ENCODE data around the gene MOK. TPM values are rescaled to one million over a fixed set of nuclear protein-coding genes. Genes with fewer than 3 reads are reported as not detected.

MOK gene
- total RNA-seq, 1 donor from 2014 or later = 1.8 TPM

GRCh38 chr14:102321456-102322422, 16.8 kb upstream of the MOK start:
- TF ChIP-seq CTCF (IDR thresholded peaks at IDR 0.05) = no peak
- H3K27ac Mint-ChIP-seq = no peak overlapping the region
- no peak overlapping the region for H3K4me3 Mint-ChIP-seq
- ChIA-PET CTCF (no interaction called here), POLR2A (interaction anchor here (1.5 kb wide), 1 partner anchor 17 kb away, joined by 6 read pairs; the partner anchor contains the start of gene MOK)
- ATAC-seq (ENCODE audit: low read depth) = no peak
- H3K27me3 Mint-ChIP-seq = no peaks in the 10 kb centered on the region
- H3K9me3 Mint-ChIP-seq = no peaks in the 10 kb centered on the region
- peaks cover 46% of the 10 kb centered on the region for H3K4me1 Mint-ChIP-seq
- no peak for DNase-seq
- intact Hi-C loops (cut with micrococcal nuclease) = no loop called here
- peaks cover 18% of the 10 kb centered on the region for H3K36me3 Mint-ChIP-seq (ENCODE audit: low read depth)

DNA sequence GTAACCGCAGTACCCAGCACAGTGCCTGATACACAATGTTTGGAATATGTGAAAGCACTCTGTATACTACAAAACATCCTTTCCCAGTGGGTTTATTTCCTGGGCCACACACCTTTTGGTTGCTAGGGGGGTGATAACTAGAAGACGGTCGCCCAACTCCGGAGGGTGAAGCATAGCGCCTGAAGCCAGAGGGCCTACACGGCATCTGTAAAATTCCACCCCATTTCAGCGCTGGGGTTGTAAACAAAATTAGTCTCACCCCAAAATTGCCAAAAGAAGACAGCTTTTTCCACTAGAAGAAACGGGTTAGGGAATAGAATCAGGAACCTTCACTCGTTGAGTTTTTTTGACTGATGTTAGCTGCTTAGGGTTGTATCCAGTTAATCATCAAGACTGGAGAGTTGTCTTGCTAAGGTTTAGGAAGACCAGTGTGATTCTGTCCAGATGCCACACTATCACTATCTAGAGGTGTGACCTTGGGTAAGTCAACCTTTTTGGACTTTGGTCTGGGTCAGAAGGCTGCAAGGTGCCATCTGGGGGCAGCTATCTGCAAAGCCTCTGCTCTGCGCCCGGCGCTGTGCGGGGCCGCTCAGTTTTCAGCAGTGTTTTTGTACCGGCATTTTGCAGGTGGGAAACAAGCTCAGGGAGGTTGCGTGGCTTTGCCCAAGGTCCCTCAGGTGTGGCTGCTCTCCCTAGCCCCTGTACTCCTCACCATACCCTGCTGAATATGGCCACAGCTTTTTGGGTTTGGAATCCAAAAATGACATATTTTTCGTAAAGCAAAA, 15.9 kb upstream of the MOK start:
- intact Hi-C loops (cut with micrococcal nuclease) = no loop called here
- POLR2A ChIA-PET = interaction anchor here (0.6 to 4.3 kb wide), 3 partner anchors 16 to 49 kb away, joined by 3 to 28 read pairs (median 6); partner anchors contain the start of genes CINP, MOK and TECPR2

DNA sequence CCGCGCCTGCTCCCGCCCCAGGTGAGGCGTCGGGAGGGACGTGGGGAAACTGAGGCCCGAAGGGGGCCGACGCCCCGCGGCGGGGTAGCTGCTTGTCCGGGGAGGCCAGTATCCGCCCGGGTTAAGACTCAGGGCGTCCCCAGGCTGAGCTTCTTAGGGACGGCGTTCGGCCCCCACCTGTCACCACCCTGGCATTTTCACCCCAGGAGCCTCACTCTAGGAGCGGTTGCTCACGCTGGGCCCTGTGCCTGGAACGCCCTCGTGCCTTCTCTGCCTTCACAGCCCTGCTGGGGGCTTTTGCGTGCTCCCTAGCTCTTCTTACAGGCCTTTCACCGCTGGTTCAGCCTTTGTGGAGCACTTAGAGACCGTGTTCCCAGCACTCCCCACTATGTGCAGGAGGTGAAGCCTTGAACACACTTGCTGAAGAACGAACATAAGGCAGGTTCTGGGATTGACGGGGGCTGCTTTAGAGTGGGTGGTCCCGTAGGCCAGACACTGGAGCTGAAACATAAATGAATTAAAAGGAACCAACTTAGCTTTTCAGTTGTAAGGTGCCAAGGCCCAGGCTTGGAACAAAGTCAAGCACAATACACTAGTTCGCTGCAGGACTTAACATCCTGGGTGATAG, 15.2 kb upstream of the MOK start:
- peaks cover 53% of the 10 kb centered on the region for H3K4me1 Mint-ChIP-seq
- peaks cover 13% of the 10 kb centered on the region for H3K36me3 Mint-ChIP-seq (ENCODE audit: low read depth)
- peak overlapping the region; percentile 84 for H3K4me3 Mint-ChIP-seq
- DNase-seq (no peak), ATAC-seq (ENCODE audit: low read depth) (peak; percentile 13)
- peak overlapping the region; percentile 84 for H3K27ac Mint-ChIP-seq
- intact Hi-C loops (cut with micrococcal nuclease) = no loop called here
- ChIA-PET POLR2A (interaction anchor here (0.6 to 4.3 kb wide), 4 partner anchors 15 to 1014 kb away, joined by 3 to 28 read pairs (median 4); partner anchors contain the start of genes CINP, EIF5, MOK and TECPR2), CTCF (interaction anchor here (1.4 kb wide), 1 partner anchor 358 kb away, joined by 3 read pairs; no protein-coding TSS in a partner anchor)
- H3K27me3 Mint-ChIP-seq = no peaks in the 10 kb centered on the region
- no peaks in the 10 kb centered on the region for H3K9me3 Mint-ChIP-seq
- TF ChIP-seq CTCF (IDR thresholded peaks at IDR 0.05) = no peak

More for the DNA sequence above, 15.9 kb upstream of the MOK start:
- DNase-seq (no peak), ATAC-seq (ENCODE audit: low read depth) (no peak)
- Mint-ChIP-seq H3K4me3 (peak overlapping the region; percentile 84), H3K36me3 (ENCODE audit: low read depth) (peaks cover 14% of the 10 kb centered on the region), H3K4me1 (peaks cover 53% of the 10 kb centered on the region), H3K27ac (peak overlapping the region; percentile 84), H3K27me3 (no peaks in the 10 kb centered on the region), H3K9me3 (no peaks in the 10 kb centered on the region)
- TF ChIP-seq CTCF (IDR thresholded peaks at IDR 0.05) = no peak
- CTCF ChIA-PET = no interaction called here

- ChIA-PET CTCF (interaction anchor here (0.9 to 1.4 kb wide), 2 partner anchors 47 to 357 kb away, joined by 3 read pairs; no protein-coding TSS in a partner anchor), POLR2A (interaction anchor here (0.6 to 4.3 kb wide), 6 partner anchors 15 to 1014 kb away, joined by 3 to 28 read pairs (median 3); partner anchors contain the start of genes CINP, EIF5, MOK and TECPR2)
- DNase-seq = peak; percentile 93
- peaks cover 13% of the 10 kb centered on the region for H3K36me3 Mint-ChIP-seq (ENCODE audit: low read depth)
- peaks cover 59% of the 10 kb centered on the region for H3K4me1 Mint-ChIP-seq
- peak within 1 kb of the TSS; percentile 96 for H3K4me3 Mint-ChIP-seq
- intact Hi-C loops (cut with micrococcal nuclease) = loop anchor here (1.0 to 10.0 kb wide), 7 partner anchors 15 to 1942 kb away; partner anchors contain the start of genes CINP, EIF5, MOK and PPP2R5C
- no peaks in the 10 kb centered on the region for H3K27me3 Mint-ChIP-seq
- peak within 1 kb of the TSS; percentile 95 for H3K27ac Mint-ChIP-seq
- ATAC-seq (ENCODE audit: low read depth) = peak; percentile 68
- no peaks in the 10 kb centered on the region for H3K9me3 Mint-ChIP-seq
- TF ChIP-seq CTCF (IDR thresholded peaks at IDR 0.05) = no peak
Observed at GRCh38 chr14:102319351-102320032, 14.5 kb upstream of the MOK start, which contains the start of gene ZNF839. TSS of gene ZNF839 (plus strand) at chr14:102319746. CDS start at chr14:102319766, 20 bp downstream.

All from activated B cell treated with CpG ODN at 0.5 μM for 24 hours (primary cell).